Stimulated activated CD8-positive, alpha-beta memory T cell treated with anti-CD3 and anti-CD28 coated beads, Interleukin-2, amount 100 ng/mL, for 48 hours (primary cell): ENCODE data around the gene SRGAP3.

Experiments used
- DNase-seq, 2 donors: peaks; one replicate each; pipeline ENCODE4 v3.0.0-alpha.2; 2020; ENCODE audit warnings: low read depth in 2 of 2

SRGAP3 gene

GRCh38 chr3:9113040-9113439 is 136.4 kb downstream of the SRGAP3 start:
- DNase-seq: no peak

- DNase-seq: no peak
These were observed 137.6 kb downstream of the SRGAP3 start for GRCh38 chr3:9111866-9112265.

DNA sequence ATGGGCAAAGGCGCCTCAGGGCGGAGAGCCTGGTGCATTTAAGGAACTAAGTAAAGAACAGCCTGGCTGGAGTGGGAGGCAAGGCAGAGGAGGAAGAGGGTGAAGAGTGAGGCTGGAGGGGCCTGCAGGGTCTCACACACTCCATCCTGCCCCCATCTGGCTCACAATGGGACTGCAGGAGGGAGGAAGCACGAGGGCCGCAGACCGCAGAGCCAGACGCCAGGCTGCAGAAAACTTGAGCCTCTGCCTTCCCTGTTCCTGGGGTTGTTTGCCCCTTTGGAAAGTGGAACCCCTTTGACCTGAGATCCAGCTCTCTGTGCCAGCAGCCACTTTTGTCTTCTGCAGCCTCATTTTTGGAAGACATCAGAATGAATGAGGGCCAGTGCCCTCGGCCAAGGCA is 138.0 kb downstream of the SRGAP3 start:
- DNase-seq: no peak

GRCh38 chr3:9110802-9111201 is 138.6 kb downstream of the SRGAP3 start:
- no peak for DNase-seq

GRCh38 chr3:9110316-9110715 is 139.1 kb downstream of the SRGAP3 start:
- no peak for DNase-seq

- DNase-seq: no peak
These were observed 139.9 kb downstream of the SRGAP3 start for GRCh38 chr3:9109568-9109914.

DNA sequence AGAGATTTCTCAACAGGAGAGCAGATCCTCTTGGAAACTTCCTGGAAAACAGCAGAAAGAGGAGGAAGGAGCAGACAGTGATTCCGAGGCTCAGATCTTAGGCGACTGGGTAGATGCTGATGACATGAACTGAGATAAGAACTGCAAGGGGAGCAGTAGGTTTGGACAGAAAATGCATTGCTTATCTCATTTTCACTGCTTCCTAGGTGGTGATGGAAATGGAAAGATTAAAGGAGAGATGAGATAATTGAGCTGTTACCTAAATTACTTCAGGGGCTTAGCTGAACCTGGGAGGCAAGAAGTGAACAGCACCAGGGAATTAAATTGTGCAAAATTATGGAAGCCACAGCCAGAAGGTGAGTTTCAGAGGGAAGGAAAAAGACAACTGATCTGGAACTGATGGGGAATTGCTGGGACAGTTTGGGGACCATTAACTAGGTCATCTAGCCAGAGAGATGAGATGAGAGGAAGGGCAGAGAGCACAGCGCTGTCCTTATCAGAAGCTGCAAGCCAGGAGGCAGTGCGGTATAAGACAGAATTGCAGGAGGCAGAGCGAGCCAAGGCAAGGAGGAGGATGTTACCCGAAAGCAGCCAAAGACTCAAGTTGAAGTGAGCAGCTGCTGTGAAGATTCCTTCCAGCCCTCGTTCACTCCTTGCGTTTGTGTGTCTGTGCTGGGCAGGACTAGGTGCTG is 140.4 kb downstream of the SRGAP3 start:
- no peak for DNase-seq

DNA sequence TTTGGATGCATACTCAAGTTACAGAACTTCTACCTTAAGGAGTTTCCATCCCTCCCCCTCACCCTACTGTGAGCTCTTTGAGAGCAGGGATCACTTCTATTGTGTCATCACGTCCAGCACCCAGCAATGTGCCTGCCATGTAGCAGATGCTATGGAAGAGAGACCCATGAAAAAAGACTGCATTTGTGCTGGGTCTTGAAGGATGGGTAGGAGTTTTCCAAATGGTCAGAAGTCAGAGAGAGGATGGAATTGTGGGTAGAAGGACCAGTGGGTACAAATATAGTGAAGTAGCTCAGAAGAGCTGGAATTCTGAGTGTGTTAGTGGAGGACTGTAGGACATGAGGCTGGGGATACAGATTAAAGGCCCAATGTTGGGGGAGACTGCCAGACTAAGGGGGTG is 141.7 kb downstream of the SRGAP3 start:
- DNase-seq: no peak

DNA sequence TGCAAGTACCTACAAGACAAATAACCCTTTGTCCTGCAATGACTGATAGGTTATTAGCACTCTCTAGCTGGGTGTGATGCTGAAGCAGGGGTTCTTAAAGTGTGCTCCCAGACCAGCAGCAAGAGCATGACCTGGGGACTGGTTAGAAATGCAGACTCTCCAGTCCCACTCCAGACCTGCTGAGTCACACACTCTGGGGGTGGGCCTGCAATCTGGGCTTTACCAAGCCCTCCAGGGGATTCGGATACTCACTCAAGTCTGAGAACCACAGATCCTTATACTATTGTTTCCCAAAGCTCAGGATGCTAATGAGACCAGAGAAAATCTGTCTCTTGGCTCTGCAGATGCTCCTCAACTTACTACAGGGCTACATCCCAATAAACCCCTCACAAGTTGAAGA is 144.0 kb downstream of the SRGAP3 start:
- no peak for DNase-seq

- no peak for DNase-seq
These were observed 145.3 kb downstream of the SRGAP3 start for GRCh38 chr3:9104121-9104520.

- no peak for DNase-seq
These were observed 147.0 kb downstream of the SRGAP3 start for GRCh38 chr3:9102240-9102981.

DNA sequence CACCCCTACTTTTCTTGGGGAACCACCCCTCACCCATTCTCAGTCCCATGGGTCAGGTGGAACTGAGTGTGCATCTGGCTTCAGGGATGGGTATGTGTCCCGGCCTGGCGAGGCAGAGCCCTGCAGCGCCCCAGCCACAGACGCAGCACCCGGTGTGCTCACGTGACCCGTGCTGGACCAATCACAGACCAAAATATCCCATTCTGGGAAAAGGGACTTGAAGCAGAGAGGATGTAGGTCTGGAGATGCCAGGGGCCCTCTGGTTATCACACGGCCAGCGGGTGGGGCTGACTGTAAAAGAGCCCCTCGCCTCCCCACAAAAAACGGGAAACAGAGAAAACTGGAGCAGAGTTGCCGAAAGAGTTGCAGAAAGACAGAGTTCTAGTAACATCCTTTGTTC is 148.2 kb downstream of the SRGAP3 start:
- no peak for DNase-seq

DNA sequence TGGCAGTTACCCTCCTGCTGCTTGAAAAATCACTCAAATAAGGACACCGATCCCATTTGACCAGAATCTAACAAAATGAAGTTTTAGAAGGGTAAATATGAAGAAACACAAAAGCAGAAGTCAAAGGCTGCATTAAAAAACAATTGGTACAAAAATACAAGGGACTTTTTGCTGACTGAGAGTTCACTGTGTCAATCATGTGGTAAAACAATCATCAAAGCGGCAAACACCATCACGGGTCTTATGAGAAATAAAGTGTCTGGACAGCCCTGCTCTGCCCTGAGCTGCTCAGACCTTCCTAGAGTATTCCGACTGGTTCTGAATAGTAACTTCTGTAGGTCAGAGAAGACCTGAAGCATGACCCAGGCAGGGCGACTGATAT is 148.9 kb downstream of the SRGAP3 start:
- no peak for DNase-seq

DNA sequence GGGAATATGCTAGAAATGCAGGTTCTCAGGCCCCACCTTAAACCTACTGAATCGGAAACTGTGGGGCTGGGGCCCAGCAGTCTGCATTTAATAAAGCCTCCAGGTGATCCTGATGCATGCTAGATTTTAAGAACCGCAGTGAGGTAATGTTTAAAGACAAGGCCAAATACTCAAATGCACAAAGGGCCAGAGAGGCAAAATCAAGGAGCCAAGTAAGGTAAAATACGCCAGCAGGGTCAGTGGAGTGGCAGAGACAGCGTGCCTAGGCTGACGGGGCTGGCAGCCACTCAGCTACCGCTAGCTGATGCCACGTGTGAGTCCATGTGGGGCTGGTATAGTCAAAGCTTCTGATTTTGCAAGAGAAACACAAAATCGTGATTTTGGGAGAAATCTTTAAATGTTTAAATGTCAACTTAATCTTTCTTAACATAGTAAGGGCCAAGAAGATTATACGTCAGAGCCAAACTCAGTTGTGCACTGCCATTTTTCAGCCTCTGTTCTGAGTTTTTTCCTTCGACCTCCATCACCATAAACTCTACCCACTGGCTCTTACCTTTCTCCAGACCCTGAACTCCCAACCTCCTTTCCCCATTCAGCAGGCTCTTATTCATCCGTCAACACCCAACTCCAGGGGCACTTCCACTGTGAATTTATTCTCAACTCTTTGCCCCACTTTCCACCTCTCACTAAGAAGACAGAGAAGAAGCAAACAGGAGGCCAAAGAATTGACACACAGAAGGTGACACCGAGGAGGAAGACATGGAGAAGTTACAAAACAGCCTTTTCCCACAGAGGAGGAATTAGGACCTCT is 149.5 kb downstream of the SRGAP3 start:
- DNase-seq: no peak

- no peak for DNase-seq
These were observed 150.4 kb downstream of the SRGAP3 start for GRCh38 chr3:9098716-9099675.

- DNase-seq: no peak
These were observed 152.0 kb downstream of the SRGAP3 start for GRCh38 chr3:9097495-9097894.

DNA sequence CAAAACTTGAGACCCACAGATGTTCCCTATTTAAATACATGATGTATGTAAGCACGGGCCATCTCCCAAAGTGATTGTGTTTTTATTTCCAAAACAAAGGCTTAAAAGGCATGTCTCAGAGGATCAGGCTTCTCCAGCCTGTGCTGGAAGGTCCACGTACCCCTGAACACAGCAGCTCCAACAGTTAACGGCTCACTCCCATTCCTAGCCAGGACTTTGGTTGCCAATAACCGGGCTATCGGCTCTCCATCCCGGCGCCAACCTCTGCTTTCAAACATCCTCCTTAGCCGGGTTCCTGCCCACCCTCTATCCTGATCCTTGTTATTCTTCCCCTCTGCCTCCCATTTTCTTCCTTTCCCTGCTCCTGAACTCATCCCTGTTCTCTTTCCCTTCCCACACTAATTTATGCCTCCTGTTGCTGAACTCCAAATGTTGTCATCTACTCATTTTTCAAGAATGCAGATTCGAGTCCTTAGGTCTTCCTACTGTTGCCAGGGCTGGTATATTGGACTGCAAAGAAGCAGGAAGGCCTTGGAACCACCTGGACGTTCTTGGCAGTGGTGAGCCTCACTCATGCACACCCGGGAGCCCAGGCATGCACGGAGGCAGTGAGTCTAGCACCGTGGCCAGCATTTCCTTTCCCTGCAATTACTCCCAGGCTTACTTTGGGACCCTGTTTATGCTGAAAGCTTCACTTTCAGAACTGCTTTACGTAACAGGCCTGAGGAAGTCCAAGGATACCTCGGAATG is 157.8 kb downstream of the SRGAP3 start:
- no peak for DNase-seq

DNA sequence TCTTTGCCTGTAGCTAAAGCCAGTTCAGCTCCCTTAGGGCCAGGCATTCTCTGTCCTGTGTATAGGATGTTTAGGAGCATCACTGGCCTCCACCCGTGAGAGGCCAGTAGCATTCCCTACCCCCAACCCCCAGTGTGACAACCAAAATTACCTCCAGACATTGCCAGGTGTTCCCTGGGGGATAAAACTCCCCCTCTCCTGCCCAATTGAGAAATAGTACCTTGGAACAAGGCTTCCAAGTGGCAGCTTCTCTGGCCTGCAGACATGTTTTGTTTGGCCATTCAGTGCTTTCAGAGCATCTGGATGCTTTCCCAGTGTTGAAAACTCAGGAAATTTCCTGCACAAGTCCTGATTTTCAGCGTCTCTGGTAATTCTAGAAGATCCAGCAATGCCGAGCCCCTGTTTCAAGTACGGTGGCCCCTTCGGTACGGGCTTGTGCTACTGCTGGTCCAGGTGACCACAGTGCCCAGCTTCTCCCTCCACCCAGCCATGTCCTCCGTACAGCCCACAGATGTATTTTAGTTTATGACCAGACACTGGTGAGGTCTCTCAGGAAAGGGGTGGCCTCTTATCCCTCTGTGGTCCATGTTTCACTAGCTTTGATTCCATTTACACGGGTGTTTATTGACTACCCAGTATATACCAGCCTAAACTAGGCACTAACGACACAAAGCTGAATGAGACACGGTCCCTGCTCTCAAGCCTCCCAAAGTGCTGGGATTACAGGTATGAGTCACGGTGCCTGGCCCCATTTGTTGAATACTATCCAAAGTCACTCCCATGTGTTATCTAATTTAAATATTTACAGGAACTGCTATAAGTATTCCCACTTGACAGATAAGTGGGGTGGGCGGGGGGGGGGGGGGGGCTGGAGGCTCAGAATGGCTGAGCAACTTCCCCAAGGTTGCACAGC is 160.7 kb downstream of the SRGAP3 start:
- no peak for DNase-seq

GRCh38 chr3:9087831-9088413 is 161.5 kb downstream of the SRGAP3 start:
- no peak for DNase-seq
